HCT116 (cell line): Measurements from ENCODE around the gene DERL3. TPM values are rescaled to one million over a fixed set of nuclear protein-coding genes. Genes with fewer than 3 reads are reported as not detected.

Experiments
- ATAC-seq: fragments of 200-7000 bp; cut with Tn5 transposase; 2 replicates; pipeline ENCODE4 v1.9.1; 2020; ENCODE audit warnings: mild to moderate bottlenecking, moderate library complexity
- BruUV-seq: library from RNA; stranded (reverse); fragments of 400-500 nt; replicated peaks from 2 replicates; lab custom pipeline; 2021; lab: Mats Ljungman, UMichigan
- CTCF ChIA-PET: fragments of 300-600 bp; sonication (Branson Sonifier 250); formaldehyde crosslinking; loops from one replicate; lab custom pipeline; 2021; ENCODE audit warnings: antibody characterized with exemption; lab: Charles Lee
- POLR2A ChIA-PET: fragments of 300-600, 350-600 bp; sonication (Branson Sonifier 250); formaldehyde crosslinking; loops from one replicate; lab custom pipeline; 2021; ENCODE audit warnings: antibody characterized with exemption; lab: Charles Lee
- RAD21 ChIA-PET, 2 experiments: fragments of 300-600 bp; sonication (Branson Sonifier 250); formaldehyde crosslinking; loops; one replicate each; lab custom pipeline; 2023; ENCODE audit warnings: low total read pairs in 2 of 2; ENCODE audit not compliant: uncharacterized antibody in 2 of 2, unreplicated experiment in 2 of 2, low non-redundant PET in 1 of 2; lab: Charles Lee
- DNase-seq: peaks from one replicate; pipeline ENCODE4 v3.0.0-alpha.2; 2010; ENCODE audit warnings: low read depth, low spot score
- H2AFZ ChIP-seq: fragments of 200-600 bp; shearing (Covaris generic), sonication (generic); 2 replicates; pipeline ENCODE4 v1.6.1; 2017; ENCODE audit warnings: low read depth, mixed run types, mixed read lengths, antibody characterized with exemption, low read length; ENCODE audit not compliant: poor library complexity, severe bottlenecking
- H3K27ac ChIP-seq: 2 replicates; pipeline ENCODE4 v1.5.1; 2012; ENCODE audit warnings: low read depth, low read length
- H3K27me3 ChIP-seq: fragments of 200-600 bp; sonication (generic); 2 replicates; pipeline ENCODE4 v1.6.1; 2016; ENCODE audit warnings: mixed run types, low read length, mixed read lengths; ENCODE audit not compliant: insufficient read depth
- H3K36me3 ChIP-seq, 2 experiments: fragments of 200-500 bp in 1 of 2; fragments of 200-600 bp in 1 of 2; sonication (Bioruptor generic) in 1 of 2; sonication (generic) in 1 of 2; 2 replicates each; pipeline versions ENCODE4 v1.5.1 to v1.6.1; 2014 to 2016; ENCODE audit warnings: low read length in 2 of 2, inconsistent platforms in 1 of 2, mixed read lengths in 1 of 2, mixed run types in 1 of 2; ENCODE audit not compliant: insufficient read depth in 2 of 2, control insufficient read depth in 1 of 2
- H3K4me1 ChIP-seq, 2 experiments: fragments of 200-600 bp in 1 of 2; sonication (generic) in 1 of 2; 2 replicates each; pipeline versions ENCODE4 v1.5.1 to v1.6.1; 2012 to 2017; ENCODE audit warnings: low read length in 2 of 2, inconsistent platforms in 1 of 2, mild to moderate bottlenecking in 1 of 2, mixed read lengths in 1 of 2, mixed run types in 1 of 2, moderate library complexity in 1 of 2; ENCODE audit not compliant: insufficient read depth in 2 of 2, control insufficient read depth in 1 of 2
- H3K4me2 ChIP-seq: fragments of 200-600 bp; sonication (generic); 2 replicates; pipeline ENCODE4 v1.6.1; 2017; ENCODE audit warnings: mixed run types, low read length, mixed read lengths
- H3K4me3 ChIP-seq, 2 experiments: fragments of 200-600 bp in 1 of 2; sonication (generic) in 1 of 2; replicated peaks in 1 of 2; 2 replicates each; pipeline ENCODE4 v1.5.1; 2011 to 2016; ENCODE audit warnings: low read length in 2 of 2, control low read depth in 1 of 2, low read depth in 1 of 2, mild to moderate bottlenecking in 1 of 2, mixed read lengths in 1 of 2, mixed run types in 1 of 2
- H3K79me2 ChIP-seq: fragments of 200-600 bp; sonication (generic); 2 replicates; pipeline ENCODE4 v1.6.1; 2017; ENCODE audit warnings: mild to moderate bottlenecking, mixed run types, low read length, moderate library complexity, mixed read lengths; ENCODE audit not compliant: insufficient read depth
- H3K9ac ChIP-seq: fragments of 200-600 bp; sonication (generic); 2 replicates; pipeline ENCODE4 v1.6.1; 2016; ENCODE audit warnings: low read length, mixed read lengths
- H3K9me2 ChIP-seq: fragments of 200-600 bp; sonication (generic), shearing (Covaris generic); 2 replicates; pipeline ENCODE4 v1.6.1; 2017; ENCODE audit warnings: mixed run types, mild to moderate bottlenecking, moderate library complexity; ENCODE audit not compliant: insufficient read depth
- H3K9me3 ChIP-seq, 2 experiments: fragments of 200-500 bp in 1 of 2; fragments of 200-600 bp in 1 of 2; sonication (Bioruptor generic) in 1 of 2; sonication (generic) in 1 of 2; 2 replicates each; pipeline ENCODE4 v1.6.1; 2014 to 2017; ENCODE audit warnings: low read length in 2 of 2, mixed read lengths in 2 of 2, inconsistent platforms in 1 of 2, low read depth in 1 of 2, mild to moderate bottlenecking in 1 of 2, mixed run types in 1 of 2, moderate library complexity in 1 of 2; ENCODE audit not compliant: control insufficient read depth in 1 of 2, insufficient read depth in 1 of 2
- H4K20me1 ChIP-seq: fragments of 200-600 bp; sonication (generic), shearing (Covaris generic); 2 replicates; pipeline ENCODE4 v1.6.1; 2017; ENCODE audit warnings: mixed run types, mild to moderate bottlenecking, moderate library complexity; ENCODE audit not compliant: insufficient read depth
- CBX3 ChIP-seq: IDR thresholded peaks from 2 replicates; pipeline ENCODE4 v1.6.1; 2012; ENCODE audit warnings: low read depth
- CEBPB ChIP-seq: IDR thresholded peaks from 2 replicates; pipeline ENCODE4 v1.6.1; 2012; ENCODE audit warnings: low read depth
- EGR1 ChIP-seq: IDR thresholded peaks from 2 replicates; pipeline ENCODE4 v1.6.1; 2012; ENCODE audit warnings: low read depth
- ELF1 ChIP-seq: IDR thresholded peaks from 2 replicates; pipeline ENCODE4 v1.6.1; 2012; ENCODE audit warnings: low read depth, borderline replicate concordance
- EZH2phosphoT487 ChIP-seq: fragments of 200-600 bp; IDR thresholded peaks from 2 replicates; pipeline ENCODE4 v1.6.1; 2018; ENCODE audit warnings: antibody characterized with exemption, borderline replicate concordance
- JUND ChIP-seq: IDR thresholded peaks from 2 replicates; pipeline ENCODE4 v1.6.1; 2012
- POLR2A ChIP-seq: IDR thresholded peaks from 2 replicates; pipeline ENCODE4 v1.7.0; 2011; ENCODE audit warnings: borderline replicate concordance; ENCODE audit not compliant: insufficient read depth, insufficient read length; ENCODE audit errors: extremely low read depth
- POLR2AphosphoS5 ChIP-seq: IDR thresholded peaks from 2 replicates; pipeline ENCODE4 v1.6.1; 2011; ENCODE audit warnings: mild to moderate bottlenecking, low read depth, low read length, moderate library complexity
- RAD21 ChIP-seq: IDR thresholded peaks from 2 replicates; pipeline ENCODE4 v1.6.1; 2012; ENCODE audit warnings: low read depth, mild to moderate bottlenecking
- ZNF274 ChIP-seq: fragments of 200-500 bp; sonication (Bioruptor generic); IDR thresholded peaks from 2 replicates; pipeline ENCODE4 v1.6.1; 2014; ENCODE audit warnings: mild to moderate bottlenecking, low read depth, low read length, inconsistent platforms
- intact Hi-C: fragments of 100-400 bp; cut with micrococcal nuclease; formaldehyde crosslinking; loops from 2 replicates; pipeline ENCODE4 v1.10.0; 2022
- total RNA-seq: library from RNA; stranded (reverse); gene quantifications from one replicate; pipeline ENCODE4 v1.2.1, GENCODE V29; 2021; ENCODE audit not compliant: unreplicated experiment
- TF ChIP-seq, protein P1 (sequence below): IDR thresholded peaks from 2 replicates; pipeline ENCODE4 v1.6.1; 2011; ENCODE audit warnings: mild to moderate bottlenecking, low read length, moderate library complexity; ENCODE audit not compliant: insufficient replicate concordance; ENCODE audit errors: extremely low read depth
- TF ChIP-seq, protein P2 (sequence below), 3 experiments: fragments of 200-600 bp in 1 of 3; sonication (generic) in 1 of 3; IDR thresholded peaks in 2 of 3; conservative IDR thresholded peaks in 1 of 3; 2 replicates each; pipeline ENCODE4 v1.5.1; 2012 to 2017; ENCODE audit warnings: low read depth in 2 of 3, low read length in 2 of 3, antibody characterized with exemption in 1 of 3, borderline replicate concordance in 1 of 3, control low read depth in 1 of 3, mild to moderate bottlenecking in 1 of 3, mixed read lengths in 1 of 3, mixed run types in 1 of 3, moderate library complexity in 1 of 3; ENCODE audit not compliant: insufficient read depth in 1 of 3
- TF ChIP-seq, protein P3 (sequence below): IDR thresholded peaks from 2 replicates; pipeline ENCODE4 v1.6.1; 2012

DERL3 gene
- total RNA-seq, 1 experiment from 2014 or later = not detected

GRCh38 chr22:23801238-23801821 is 37.5 kb downstream of the DERL3 start:
- no peak overlapping the region for H3K27ac ChIP-seq
- no peak for TF ChIP-seq CEBPB
- TF ChIP-seq POLR2AphosphoS5 = no peak
- TF ChIP-seq EZH2phosphoT487 = no peak
- no peak for TF ChIP-seq ELF1
- TF ChIP-seq, protein P1, sequence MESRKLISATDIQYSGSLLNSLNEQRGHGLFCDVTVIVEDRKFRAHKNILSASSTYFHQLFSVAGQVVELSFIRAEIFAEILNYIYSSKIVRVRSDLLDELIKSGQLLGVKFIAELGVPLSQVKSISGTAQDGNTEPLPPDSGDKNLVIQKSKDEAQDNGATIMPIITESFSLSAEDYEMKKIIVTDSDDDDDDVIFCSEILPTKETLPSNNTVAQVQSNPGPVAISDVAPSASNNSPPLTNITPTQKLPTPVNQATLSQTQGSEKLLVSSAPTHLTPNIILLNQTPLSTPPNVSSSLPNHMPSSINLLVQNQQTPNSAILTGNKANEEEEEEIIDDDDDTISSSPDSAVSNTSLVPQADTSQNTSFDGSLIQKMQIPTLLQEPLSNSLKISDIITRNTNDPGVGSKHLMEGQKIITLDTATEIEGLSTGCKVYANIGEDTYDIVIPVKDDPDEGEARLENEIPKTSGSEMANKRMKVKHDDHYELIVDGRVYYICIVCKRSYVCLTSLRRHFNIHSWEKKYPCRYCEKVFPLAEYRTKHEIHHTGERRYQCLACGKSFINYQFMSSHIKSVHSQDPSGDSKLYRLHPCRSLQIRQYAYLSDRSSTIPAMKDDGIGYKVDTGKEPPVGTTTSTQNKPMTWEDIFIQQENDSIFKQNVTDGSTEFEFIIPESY = no peak
- no peak for TF ChIP-seq POLR2A
- no peak for TF ChIP-seq EGR1
- no peak for TF ChIP-seq ZNF274
- TF ChIP-seq, protein P2, sequence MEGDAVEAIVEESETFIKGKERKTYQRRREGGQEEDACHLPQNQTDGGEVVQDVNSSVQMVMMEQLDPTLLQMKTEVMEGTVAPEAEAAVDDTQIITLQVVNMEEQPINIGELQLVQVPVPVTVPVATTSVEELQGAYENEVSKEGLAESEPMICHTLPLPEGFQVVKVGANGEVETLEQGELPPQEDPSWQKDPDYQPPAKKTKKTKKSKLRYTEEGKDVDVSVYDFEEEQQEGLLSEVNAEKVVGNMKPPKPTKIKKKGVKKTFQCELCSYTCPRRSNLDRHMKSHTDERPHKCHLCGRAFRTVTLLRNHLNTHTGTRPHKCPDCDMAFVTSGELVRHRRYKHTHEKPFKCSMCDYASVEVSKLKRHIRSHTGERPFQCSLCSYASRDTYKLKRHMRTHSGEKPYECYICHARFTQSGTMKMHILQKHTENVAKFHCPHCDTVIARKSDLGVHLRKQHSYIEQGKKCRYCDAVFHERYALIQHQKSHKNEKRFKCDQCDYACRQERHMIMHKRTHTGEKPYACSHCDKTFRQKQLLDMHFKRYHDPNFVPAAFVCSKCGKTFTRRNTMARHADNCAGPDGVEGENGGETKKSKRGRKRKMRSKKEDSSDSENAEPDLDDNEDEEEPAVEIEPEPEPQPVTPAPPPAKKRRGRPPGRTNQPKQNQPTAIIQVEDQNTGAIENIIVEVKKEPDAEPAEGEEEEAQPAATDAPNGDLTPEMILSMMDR (IDR thresholded peaks at IDR 0.05 in 2 of 3, conservative IDR thresholded peaks at IDR 0.05 in 1 of 3; ENCODE audit: borderline replicate concordance in 1 of 3, insufficient read depth in 1 of 3, low read depth in 2 of 3, low read length in 2 of 3) = no peak
- no peak for TF ChIP-seq CBX3
- TF ChIP-seq RAD21 = no peak
- no peak for TF ChIP-seq JUND
- TF ChIP-seq, protein P3, sequence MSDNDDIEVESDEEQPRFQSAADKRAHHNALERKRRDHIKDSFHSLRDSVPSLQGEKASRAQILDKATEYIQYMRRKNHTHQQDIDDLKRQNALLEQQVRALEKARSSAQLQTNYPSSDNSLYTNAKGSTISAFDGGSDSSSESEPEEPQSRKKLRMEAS = no peak
- H3K79me2 ChIP-seq = no peaks in the 10 kb centered on the region
- no peaks in the 10 kb centered on the region for H3K9me2 ChIP-seq
- H2AFZ ChIP-seq = no peak overlapping the region
- ATAC-seq (no peak), DNase-seq (no peak)
- H4K20me1 ChIP-seq = no peaks in the 10 kb centered on the region
- no peak overlapping the region for H3K4me2 ChIP-seq
- intact Hi-C loops = no loop called here
- peaks cover 40 to 57% of the 10 kb centered on the region in 2 experiments for H3K36me3 ChIP-seq
- H3K4me3 ChIP-seq = no peak overlapping the region
- RAD21 ChIA-PET = no interaction called here
- no peaks in the 10 kb centered on the region for H3K4me1 ChIP-seq
- CTCF ChIA-PET = no interaction called here
- H3K27me3 ChIP-seq = no peaks in the 10 kb centered on the region
- POLR2A ChIA-PET = no interaction called here
- no peaks in the 10 kb centered on the region for H3K9me3 ChIP-seq
- no TSS peak for BruUV-seq
- no peak overlapping the region for H3K9ac ChIP-seq
